ENCODE measurements around the gene DTNBP1.

DTNBP1 gene

DNA sequence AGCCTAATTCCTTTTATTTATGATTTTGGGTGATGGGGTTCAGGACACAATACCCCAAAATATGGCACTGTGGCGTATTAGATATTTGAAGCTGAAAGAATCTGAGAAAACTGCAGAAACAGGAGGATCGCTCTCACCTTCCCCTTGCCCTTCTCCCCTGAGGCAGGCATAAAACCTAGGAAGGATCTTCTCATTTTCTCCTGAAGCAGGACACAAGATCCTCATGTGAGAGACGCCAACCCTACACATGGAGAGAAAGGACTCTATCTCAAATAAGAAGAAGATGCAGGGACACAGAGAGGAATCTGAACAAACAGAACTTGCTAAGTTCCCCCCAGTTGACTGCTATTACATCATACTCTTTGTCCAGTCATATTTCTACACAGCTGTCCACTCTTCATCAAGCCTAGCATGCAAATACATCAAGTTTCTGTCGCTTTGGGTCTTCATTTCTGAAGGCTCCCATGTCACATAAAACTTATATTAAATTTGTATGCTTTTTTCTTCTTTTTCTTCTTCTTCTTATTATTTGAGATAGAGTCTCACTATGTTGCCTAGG lies 109.0 kb downstream of the DTNBP1 start:
- DNase-seq = peak; percentile 4 to 16

DNA sequence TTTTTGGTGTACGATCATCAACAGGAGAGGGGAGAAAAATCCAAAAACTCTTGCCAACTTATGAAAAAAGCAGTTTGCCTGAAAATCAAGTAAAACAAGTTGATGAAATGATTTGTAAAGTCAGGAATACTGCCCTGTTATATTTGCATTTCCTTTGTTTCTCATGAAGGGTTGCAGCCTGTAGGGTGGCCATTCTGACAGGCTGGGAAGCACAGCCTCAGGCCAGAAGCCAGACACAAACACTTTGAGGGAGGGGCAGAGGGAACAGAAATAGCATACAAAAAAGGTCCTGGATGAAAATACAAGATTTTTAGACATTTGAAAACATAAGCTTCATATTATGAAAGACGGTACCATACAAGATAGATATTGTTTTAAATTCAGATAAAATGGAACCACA lies 109.8 kb downstream of the DTNBP1 start:
- no peak for DNase-seq

DNA sequence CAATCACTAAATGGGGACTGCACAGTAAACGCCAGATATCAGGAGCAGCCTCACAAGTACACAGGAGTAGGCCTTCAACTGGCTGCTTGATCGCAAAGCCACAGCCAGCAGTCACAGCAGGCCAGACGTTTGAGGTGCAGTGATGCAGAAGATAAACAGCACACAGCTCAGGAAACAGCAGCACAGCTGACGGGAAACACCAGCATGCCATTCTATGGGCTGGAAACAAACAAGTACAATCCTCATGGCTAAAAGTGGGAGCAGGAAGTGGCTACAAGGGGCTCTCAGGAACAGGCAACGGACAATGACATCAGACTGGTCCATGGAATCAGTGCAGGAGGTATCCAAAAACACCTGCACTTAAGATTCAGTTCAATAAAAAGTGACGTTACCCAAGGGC lies 111.0 kb downstream of the DTNBP1 start:
- DNase-seq = no peak

DNA sequence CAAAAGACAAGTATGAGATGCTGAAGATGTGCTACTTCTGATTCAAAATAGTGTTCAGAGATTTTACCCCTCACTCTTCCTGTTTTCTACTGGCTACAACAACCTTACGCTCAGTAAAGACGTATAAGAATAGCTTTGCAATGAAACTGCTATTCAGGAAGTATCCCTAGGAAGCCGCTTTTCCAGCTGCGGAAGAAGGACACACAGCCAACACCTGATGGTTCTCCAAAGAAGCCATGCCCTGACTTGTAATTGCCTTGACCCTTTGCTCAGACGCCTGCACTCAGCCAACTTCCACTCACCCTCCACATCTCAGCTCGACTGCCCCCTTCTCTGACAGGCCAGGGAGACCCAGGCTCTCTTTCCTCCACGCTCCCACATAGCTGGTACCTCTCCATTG lies 111.6 kb downstream of the DTNBP1 start:
- DNase-seq = no peak

DNA sequence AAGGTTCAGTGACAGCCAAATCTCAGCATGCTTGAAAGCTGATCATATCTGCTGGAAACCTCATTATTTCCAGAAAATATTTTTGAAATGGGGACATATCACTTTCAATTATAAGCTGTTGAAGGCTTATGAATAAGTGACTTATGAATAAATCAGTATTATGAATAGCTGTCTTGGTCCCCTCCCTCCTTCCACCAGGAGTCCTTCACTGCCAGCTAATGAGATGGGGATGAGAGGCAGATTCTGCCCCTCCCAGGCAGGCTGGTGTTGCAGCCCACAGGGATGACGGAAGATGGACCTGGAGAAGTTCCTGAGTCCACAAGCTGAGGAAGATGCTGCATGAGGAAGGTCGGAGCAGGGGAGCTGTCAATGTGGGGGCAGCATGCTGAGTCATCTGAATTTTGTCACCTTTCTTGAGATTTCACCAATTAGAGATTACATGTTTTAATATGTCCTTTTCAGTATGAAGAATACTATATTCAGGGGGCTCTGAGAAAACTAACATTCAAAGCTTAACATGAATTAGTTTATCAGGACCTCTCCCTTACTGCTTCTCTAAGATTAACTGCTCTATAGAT lies 112.2 kb downstream of the DTNBP1 start:
- DNase-seq = no peak

DNA sequence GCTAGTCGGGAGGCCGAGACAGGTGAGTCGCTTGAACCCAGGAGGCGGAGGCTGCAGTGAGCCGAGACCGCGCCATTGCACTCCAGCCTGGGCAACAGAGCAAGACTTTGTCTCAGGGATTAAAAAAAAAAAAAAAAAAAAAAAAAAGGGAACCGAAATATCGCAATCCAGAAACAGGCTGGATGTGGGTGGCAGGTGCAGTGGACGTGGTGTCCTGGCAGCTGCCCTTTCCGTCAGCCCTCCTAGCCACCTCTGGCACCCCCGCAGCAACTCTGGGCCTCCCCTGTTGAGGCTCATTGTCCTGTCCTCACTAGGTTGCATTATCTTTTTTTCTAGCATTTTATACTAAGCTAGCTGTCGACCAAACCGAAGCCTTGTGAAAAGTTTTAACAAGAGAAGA lies 113.5 kb downstream of the DTNBP1 start:
- no peak for DNase-seq

DNA sequence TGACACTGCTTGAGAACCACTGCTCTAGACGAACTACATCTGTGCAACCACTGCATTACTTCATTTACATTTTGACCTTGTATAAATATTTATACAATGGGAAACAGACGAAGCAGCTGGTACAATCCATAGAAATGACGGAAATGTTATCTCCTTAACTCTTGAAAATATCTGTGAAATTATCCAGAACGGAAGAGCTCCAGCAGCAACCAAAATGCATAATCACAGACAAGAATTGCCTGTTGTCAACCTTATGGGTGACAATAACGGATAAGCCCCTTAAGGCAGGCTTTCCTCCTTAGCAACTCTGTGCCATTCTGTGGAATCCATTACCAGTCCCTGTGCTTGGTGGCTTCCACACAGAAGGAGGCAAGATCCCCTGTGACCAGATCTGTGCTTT lies 115.4 kb downstream of the DTNBP1 start:
- DNase-seq = no peak

DNA sequence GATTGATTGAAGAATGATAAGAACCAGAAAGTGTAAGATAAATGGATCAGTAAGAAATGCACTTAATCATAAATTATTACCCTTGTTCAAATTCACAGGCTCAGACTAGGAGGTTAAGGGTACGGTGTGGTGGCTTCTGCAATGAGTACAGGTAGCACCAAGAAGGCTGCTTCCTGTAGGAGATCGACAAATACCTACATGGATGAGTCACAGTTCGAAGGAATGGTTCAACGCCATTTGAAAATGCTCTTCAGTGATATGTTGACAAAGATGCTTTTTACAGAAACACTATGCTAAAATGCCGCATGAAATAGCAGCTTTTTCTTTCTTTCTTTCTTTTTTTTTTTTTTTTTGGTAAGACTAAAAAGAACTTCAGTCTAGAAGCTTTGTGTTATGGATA lies 116.2 kb downstream of the DTNBP1 start:
- no peak for DNase-seq

DNA sequence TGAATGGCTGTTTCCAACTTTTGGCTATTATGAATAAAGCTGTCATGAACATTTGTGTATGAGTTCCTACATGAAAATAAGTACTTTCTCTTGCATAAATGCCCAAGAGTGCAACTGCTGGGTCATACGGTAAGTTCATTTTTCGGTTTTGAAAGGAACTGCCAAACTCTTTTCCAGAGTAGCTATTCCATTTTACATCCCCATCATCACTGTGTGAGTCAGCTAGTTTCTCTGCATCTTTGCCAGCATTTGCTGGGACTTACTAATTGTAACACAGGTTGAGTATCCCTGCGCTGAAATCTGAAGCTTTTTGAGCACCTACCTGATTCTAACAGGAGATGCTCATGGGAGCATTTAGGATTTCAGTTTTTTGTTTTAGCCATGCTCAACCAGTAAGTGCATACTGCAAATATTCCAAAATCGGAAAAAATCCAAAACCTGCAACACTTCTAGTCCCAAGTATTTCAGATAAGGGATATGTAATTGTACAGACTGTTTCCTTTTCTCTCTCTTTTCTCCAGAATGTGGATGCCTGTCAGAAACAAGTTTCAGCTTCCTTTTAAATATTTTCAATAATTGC lies 118.4 kb downstream of the DTNBP1 start:
- DNase-seq = no peak

DNA sequence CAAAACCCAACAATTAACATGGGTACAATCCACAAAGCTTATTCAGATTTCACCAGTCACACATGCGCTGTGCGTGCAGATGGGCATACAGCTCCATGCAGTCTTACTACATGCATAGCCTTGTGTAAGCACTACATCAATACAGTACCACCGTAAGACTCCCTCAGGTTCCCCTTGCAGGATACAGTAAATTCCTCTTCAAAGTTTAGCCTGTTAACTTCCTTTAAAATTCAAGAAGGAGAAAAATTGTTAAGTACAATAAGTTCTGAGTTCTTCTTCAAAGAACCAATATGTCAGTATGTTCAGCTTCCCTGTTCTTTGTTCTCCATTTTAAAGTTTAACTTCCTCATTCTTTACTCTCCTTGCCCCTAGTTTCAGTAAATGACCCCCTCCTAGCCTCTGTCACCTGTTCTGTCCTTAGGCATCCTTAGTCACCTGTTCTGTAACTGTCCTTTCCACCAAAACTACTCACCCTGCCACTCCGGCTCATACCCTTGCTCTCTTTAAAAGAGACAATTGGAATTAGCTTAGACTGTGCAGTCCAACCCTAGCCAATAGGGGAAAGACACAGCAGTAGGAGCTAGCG lies 119.4 kb downstream of the DTNBP1 start:
- peak; percentile 27 to 34 for DNase-seq

DNA sequence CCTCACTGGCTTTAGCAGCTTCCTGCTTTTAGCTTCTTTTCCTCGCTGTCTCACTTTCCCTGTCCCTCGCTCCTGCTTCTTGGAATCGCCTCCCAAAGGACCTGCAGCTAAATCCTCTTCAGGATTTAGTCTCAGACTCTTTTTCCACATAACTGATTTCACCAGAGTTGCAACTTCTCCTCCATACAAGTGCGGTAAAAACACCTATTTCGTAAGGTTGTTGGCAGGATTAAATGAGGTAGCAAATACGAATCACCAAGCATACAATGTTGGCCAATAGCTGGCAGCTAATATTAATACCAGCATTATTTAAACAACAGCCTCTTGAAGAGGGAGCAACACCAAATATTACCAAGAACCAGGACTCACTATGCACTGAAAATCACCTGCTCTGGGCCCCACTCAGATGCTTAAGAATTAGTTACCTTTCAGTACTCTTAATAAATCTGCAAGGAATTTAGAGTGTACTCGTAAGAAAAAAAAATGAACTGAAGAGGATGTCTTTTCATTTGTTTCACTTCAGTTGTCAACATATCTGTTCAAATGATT lies 123.0 kb downstream of the DTNBP1 start:
- DNase-seq = peak; percentile 15 to 16

DNA sequence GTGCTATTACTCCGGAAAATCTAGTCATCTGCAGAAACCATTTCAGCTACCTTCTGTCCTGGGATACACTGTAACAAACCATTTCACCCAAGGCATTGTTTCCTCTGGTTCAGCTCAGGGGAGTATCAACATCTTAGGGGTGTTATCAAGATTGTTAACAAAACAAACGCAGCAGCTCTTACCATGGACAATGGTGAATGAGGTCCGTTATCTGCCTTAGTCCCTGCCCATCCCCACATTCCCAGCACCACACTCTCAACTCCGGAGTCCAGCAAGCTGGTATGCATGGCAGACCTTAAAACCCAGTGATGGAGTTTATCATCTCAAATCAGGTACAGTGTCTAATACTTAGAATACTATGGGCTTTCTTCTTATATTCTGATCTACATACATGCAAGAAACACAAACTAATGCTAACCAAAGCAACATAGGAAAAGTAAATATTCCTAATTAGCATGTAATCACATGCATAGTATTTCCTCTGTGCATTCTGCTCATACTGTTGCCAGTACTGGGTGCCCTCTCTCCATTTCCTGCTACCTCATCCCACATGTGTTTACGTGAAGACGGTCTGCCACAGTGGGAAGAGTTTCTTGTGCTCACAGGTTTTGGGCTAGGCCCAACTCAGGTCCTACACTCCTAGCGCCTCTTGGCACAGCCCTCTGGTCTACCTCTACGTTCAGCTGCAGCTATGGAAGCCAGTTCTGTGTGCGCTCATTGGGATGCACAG lies 123.9 kb downstream of the DTNBP1 start:
- no peak for DNase-seq

DNA sequence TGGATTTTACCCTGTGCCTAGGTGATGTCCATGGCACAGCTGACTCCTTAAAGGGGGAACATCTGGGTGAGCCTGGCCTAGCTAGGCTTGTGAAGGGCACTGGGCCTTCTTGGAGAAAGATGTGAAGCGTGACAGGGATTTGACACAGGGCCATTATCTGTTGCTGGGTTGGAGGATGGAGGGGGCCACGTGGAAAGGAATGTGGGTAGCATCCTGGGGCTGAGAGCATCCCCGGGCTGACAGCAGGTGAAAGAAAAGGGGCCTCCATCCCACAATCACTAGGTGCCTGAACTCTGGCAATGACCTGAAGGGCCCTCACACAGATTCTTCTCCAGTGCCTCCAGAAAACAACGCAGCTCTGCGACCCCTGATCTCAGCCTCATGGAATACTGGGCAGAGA lies 124.7 kb downstream of the DTNBP1 start:
- no peak for DNase-seq

DNA sequence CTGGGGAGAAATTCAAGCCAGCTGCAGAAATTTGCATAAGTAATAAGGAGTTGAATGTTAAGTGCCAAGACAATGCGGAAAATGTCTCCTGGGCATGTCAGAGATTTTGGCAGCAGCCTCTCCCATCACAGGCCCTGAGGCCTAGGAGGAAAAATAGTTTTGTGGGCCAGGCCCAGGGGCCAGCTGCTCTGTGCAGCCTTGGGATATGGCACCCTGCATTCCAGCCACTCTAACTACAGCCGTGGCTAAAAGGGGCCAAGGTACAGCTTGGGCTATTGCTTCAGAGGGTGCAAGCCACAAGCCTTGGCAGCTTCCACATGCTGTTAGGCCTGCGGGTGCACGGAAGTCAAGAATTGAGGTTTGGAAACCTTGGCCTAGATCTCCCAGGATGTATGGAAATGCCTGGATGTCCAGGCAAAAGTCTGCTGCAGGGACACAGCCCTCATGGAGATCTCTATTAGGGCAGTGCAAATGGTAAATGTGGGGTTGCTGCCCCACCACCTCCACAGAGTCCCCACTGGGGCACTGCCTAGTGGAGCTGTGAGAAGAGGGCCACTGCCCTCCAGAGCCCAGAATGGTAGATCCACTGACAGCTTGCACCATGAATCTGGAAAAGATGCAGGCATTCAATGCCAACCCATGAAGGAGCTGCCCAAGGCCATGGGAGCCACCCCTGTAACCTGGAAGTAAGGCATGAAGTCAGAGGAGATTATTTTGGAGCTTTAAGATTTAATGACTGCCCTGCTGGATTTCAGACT lies 126.5 kb downstream of the DTNBP1 start:
- no peak for DNase-seq

DNA sequence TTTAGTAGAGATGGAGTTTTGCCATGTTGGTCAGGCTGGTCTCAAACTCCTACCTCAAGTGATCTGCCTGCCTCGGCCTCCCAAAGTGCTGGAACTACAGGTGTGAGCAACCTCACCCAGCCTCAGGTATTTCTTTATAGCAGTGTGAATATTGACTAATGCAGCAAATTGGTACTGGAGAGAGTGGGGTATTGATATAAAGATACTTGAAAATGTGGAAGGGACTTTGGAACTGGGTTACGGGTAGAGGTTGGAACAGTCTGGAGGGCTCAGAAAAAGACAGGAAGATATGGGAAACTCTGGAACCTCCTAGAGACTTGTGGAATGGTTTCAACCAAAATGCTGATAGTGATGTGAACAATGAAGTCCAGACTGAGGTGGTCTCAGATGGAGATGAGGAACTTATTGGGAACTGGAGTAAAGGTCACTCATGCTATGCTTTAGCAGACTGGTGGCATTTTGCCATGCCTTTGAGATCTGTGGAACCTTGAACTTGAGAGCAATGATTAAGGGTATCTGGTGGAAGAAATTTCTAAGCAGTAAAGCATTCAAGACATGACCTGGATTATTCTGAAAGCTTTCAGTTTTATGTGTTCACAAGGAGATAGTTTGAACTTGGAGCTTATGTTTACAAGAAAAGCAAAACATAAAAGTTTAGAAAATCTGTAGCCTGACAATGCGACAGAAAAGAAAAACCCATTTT lies 127.2 kb downstream of the DTNBP1 start:
- no peak for DNase-seq

DNA sequence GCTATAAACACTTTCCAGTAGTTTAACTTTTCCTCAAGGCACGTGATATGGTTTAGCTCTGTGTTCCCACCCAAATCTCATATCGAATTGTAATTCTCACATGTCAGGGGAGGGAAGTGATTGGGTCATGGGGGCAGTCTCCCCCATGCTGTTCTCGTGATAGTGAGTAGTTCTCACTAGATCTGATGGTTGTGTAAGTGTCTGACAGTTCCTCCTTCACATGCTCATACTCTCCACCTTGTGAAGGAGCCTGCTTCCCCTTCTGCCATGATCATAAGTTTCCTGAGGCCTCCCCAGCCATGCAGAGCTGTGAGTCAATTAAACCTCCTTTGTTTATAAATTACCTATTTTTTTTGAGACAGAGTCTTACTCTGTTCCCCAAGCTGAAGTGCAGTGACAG lies 127.9 kb downstream of the DTNBP1 start:
- DNase-seq = peak; percentile 91 to 93

DNA sequence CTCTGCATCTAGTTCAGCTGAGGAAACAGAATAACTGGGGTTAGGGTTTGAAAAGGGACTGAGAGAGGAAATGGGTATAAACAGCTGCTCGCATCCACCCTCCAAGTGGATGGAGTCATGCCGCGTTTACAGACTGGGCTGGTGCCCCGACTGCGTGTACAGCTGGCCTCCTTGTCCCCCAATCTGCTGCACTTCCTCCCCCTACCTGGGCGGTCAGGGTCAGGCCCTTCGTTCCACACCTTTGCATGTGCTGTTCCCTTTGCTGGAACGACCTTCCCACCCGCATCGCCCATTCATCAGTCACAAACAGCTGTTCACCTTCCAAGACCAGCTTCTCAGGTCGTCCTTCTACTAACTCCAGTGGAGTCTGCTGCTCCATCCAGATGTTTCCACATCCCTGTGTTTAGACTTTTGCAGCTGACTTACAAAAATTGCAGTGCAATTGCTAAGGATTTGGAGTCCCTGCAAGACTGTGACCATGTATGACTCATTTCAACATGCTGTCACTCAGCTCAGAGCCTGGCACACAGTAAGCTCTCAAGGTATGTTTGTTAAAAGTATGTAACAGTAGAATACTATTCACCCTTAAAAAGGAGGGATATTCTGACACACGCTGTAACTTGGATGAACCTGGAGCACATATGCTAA lies 129.3 kb downstream of the DTNBP1 start:
- DNase-seq = no peak

DNA sequence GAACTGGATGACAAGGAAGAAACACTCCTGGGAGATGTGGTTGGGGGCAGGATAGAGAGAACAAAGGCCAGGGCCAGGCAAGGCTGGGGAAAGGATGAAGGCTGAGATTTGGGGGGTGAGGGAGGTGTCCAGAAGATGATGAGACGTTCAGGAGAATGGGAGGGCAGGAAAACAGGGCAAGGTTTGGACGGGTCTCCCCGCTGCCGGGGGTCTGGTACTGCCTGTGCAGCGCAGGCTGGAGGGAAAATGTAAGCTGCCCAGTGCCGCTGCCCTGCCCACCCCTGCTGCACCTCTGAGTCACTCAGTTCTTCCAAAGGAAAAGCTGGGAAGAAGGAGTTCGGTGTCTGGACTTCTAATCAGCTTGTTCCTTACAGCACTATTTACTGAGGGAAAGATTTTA lies 130.9 kb downstream of the DTNBP1 start:
- DNase-seq = no peak

DNA sequence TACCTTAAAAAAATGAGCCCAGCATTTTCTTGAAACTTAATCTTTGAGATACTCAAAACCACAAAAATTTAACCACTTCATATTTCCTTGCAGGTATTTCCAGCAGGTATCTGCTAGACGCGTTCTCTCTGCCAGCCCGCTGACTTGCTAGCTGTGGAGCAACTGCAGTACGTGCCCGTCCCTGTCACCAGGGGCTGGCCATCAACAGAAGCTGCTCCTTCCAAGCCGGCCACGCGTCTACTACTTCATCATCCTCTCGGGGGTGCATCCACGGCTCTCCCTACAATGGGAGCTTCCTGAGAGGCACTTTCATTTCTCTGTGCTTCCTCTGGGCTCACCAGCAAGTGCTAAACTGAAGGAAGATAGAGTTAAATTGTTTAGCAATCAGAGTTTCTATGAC lies 132.4 kb downstream of the DTNBP1 start:
- DNase-seq = no peak

DNA sequence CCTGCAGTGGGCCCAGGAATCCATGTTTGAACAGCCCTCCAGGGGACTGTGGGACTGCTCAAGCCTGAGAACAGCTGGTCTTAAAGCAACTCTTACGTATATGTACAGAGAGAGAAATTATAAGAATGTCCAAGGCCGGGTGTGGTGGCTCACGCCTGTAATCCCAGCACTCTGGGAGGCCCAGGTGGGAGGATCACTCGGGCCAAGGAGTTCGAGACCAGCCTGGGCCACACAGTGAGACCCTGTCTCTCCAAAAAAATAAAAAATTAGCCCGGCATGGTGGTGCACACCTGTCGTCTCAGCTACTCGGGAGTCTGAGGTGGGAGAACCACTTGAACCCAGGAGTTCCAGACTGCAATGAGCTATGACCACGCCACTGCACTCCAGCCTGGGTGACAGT lies 134.0 kb downstream of the DTNBP1 start:
- DNase-seq = no peak

DNA sequence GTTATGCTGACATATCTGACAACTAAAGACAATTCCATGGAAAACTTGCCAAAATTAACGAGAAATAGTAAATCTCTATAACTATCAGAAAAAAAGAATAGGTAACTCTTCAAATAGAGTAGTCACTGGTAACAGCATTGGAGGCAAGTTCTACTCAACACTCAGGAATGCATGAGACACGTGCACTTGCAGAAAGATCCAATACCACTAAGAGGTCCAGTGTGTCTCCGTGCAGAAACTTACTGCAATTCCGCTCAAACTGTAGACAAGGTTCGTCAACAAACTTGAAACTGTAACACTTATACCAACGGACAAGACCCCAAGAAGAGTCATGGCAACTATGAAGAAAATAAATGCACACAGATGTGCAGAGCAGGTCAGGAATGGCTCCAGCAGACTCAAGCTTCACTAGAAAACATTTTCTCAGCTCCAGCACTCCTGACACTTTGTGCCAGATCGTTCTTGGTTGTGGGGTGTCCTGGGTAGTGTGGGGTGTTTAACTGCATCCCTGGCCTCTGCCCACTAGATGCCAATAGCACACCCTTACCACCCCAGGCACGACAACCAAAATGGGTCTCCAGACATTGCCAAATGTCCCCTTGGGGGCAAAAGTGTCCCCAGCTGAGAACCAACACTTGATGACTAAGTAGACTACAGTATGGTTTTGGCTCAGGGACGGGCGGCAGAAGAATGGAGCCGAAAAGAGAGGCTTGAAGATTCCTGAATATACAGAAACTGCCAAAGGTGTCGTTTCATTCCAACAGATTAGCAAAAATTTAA lies 134.8 kb downstream of the DTNBP1 start:
- no peak for DNase-seq

Data from AML-193 (cell line).